HCT116 (cell line): Measurements from ENCODE around the gene SLC25A33.

ENCODE experiments used
- TF ChIP-seq, protein P1 (sequence below): IDR thresholded peaks from 2 replicates; pipeline ENCODE4 v1.6.1; 2012
- TF ChIP-seq, protein P2 (sequence below), 3 experiments: fragments of 200-600 bp in 1 of 3; sonication (generic) in 1 of 3; IDR thresholded peaks in 2 of 3; conservative IDR thresholded peaks in 1 of 3; 2 replicates each; pipeline ENCODE4 v1.5.1; 2012 to 2017; ENCODE audit warnings: low read depth in 2 of 3, low read length in 2 of 3, antibody characterized with exemption in 1 of 3, borderline replicate concordance in 1 of 3, control low read depth in 1 of 3, mild to moderate bottlenecking in 1 of 3, mixed read lengths in 1 of 3, mixed run types in 1 of 3, moderate library complexity in 1 of 3; ENCODE audit not compliant: insufficient read depth in 1 of 3

- TF ChIP-seq, protein P1, sequence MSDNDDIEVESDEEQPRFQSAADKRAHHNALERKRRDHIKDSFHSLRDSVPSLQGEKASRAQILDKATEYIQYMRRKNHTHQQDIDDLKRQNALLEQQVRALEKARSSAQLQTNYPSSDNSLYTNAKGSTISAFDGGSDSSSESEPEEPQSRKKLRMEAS = no peak
- TF ChIP-seq, protein P2, sequence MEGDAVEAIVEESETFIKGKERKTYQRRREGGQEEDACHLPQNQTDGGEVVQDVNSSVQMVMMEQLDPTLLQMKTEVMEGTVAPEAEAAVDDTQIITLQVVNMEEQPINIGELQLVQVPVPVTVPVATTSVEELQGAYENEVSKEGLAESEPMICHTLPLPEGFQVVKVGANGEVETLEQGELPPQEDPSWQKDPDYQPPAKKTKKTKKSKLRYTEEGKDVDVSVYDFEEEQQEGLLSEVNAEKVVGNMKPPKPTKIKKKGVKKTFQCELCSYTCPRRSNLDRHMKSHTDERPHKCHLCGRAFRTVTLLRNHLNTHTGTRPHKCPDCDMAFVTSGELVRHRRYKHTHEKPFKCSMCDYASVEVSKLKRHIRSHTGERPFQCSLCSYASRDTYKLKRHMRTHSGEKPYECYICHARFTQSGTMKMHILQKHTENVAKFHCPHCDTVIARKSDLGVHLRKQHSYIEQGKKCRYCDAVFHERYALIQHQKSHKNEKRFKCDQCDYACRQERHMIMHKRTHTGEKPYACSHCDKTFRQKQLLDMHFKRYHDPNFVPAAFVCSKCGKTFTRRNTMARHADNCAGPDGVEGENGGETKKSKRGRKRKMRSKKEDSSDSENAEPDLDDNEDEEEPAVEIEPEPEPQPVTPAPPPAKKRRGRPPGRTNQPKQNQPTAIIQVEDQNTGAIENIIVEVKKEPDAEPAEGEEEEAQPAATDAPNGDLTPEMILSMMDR (IDR thresholded peaks at IDR 0.05 in 2 of 3, conservative IDR thresholded peaks at IDR 0.05 in 1 of 3; ENCODE audit: borderline replicate concordance in 1 of 3, insufficient read depth in 1 of 3, low read depth in 2 of 3, low read length in 2 of 3) = no peak
Observed at GRCh38 chr1:9549955-9550546, 10.8 kb downstream of the SLC25A33 start.
